RWPE2 (cell line): ENCODE measurements around the gene ATG7.

Experiments used
- ATAC-seq: fragments of 200-7000 bp; cut with Tn5 transposase; 3 replicates; pipeline ENCODE4 v1.9.1; 2021; ENCODE audit warnings: low read depth
- DNase-seq: peaks from one replicate; pipeline ENCODE4 v3.0.0-alpha.2; 2020; ENCODE audit warnings: low spot score
- H3K27ac ChIP-seq: fragments of 450-650 bp; 2 replicates; pipeline ENCODE4 v1.5.1; 2017; ENCODE audit warnings: mild to moderate bottlenecking; ENCODE audit not compliant: poor library complexity, severe bottlenecking
- H3K27me3 ChIP-seq: fragments of 250-450 bp; sonication (Bioruptor Pico); 2 replicates; pipeline ENCODE4 v1.5.1; 2021; ENCODE audit warnings: mild to moderate bottlenecking, moderate library complexity; ENCODE audit not compliant: insufficient read depth, poor library complexity, severe bottlenecking
- H3K36me3 ChIP-seq: fragments of 250-450 bp; sonication (Bioruptor Pico); 2 replicates; pipeline ENCODE4 v1.5.1; 2020; ENCODE audit warnings: low read depth, mild to moderate bottlenecking, moderate library complexity
- H3K4me1 ChIP-seq: fragments of 250-450 bp; sonication (Bioruptor Pico); 2 replicates; pipeline ENCODE4 v1.5.1; 2021; ENCODE audit warnings: mild to moderate bottlenecking, moderate library complexity; ENCODE audit not compliant: insufficient read depth, poor library complexity, severe bottlenecking
- H3K4me3 ChIP-seq: fragments of 250-450 bp; sonication (Bioruptor Pico); 2 replicates; pipeline ENCODE4 v1.5.1; 2021; ENCODE audit warnings: mild to moderate bottlenecking, moderate library complexity; ENCODE audit not compliant: severe bottlenecking
- H3K9me3 ChIP-seq: fragments of 250-450 bp; sonication (Bioruptor Pico); 2 replicates; pipeline ENCODE4 v1.5.1; 2021; ENCODE audit warnings: mild to moderate bottlenecking, moderate library complexity; ENCODE audit not compliant: severe bottlenecking
- CTCF ChIP-seq: fragments of 450-650 bp; IDR thresholded peaks from one replicate; pipeline ENCODE4 v1.5.1; 2017; ENCODE audit warnings: mild to moderate bottlenecking, moderate library complexity; ENCODE audit not compliant: poor library complexity, severe bottlenecking

ATG7 gene

GRCh38 chr3:11447584-11448200 lies 175.5 kb downstream of the ATG7 start:
- Histone ChIP-seq H3K27me3 (no peaks in the 10 kb centered on the region), H3K36me3 (no peaks in the 10 kb centered on the region), H3K4me1 (no peaks in the 10 kb centered on the region), H3K27ac (no peak overlapping the region), H3K9me3 (no peaks in the 10 kb centered on the region), H3K4me3 (no peak overlapping the region)
- no peak for TF ChIP-seq CTCF
- DNase-seq (no peak), ATAC-seq (no peak)

GRCh38 chr3:11450015-11450414 lies 177.8 kb downstream of the ATG7 start:
- no peak for DNase-seq
- Histone ChIP-seq H3K9me3 (no peaks in the 10 kb centered on the region), H3K4me1 (peaks cover 8% of the 10 kb centered on the region), H3K36me3 (no peaks in the 10 kb centered on the region), H3K27ac (no peak overlapping the region), H3K4me3 (no peak overlapping the region), H3K27me3 (no peaks in the 10 kb centered on the region)
- ATAC-seq, result no peak
- TF ChIP-seq CTCF, result no peak

GRCh38 chr3:11452312-11452711 lies 180.1 kb downstream of the ATG7 start:
- ATAC-seq (no peak), DNase-seq (no peak)
- no peaks in the 10 kb centered on the region for H3K36me3 ChIP-seq
- H3K27me3 ChIP-seq, result no peaks in the 10 kb centered on the region
- peaks cover 23% of the 10 kb centered on the region for H3K4me1 ChIP-seq
- H3K27ac ChIP-seq, result no peak overlapping the region
- H3K4me3 ChIP-seq, result no peak overlapping the region
- no peaks in the 10 kb centered on the region for H3K9me3 ChIP-seq
- TF ChIP-seq CTCF, result no peak

GRCh38 chr3:11452885-11453847 lies 181.0 kb downstream of the ATG7 start:
- DNase-seq (no peak), ATAC-seq (0 out of 3 replicates have a peak, but pooled peaks have one; percentile 30)
- H3K36me3 ChIP-seq, result no peaks in the 10 kb centered on the region
- H3K27ac ChIP-seq, result peak overlapping the region; percentile 13
- no peaks in the 10 kb centered on the region for H3K9me3 ChIP-seq
- H3K27me3 ChIP-seq, result no peaks in the 10 kb centered on the region
- H3K4me3 ChIP-seq, result no peak overlapping the region
- peaks cover 23% of the 10 kb centered on the region for H3K4me1 ChIP-seq
- no peak for TF ChIP-seq CTCF

- no peaks in the 10 kb centered on the region for H3K27me3 ChIP-seq
- no peak overlapping the region for H3K4me3 ChIP-seq
- TF ChIP-seq CTCF, result no peak
- DNase-seq (no peak), ATAC-seq (peak; percentile 85)
- H3K36me3 ChIP-seq, result no peaks in the 10 kb centered on the region
- no peaks in the 10 kb centered on the region for H3K9me3 ChIP-seq
- H3K4me1 ChIP-seq, result peaks cover 32% of the 10 kb centered on the region
- H3K27ac ChIP-seq, result peak overlapping the region; percentile 50
Measured at GRCh38 chr3:11455956-11456355, 183.8 kb downstream of the ATG7 start.
